Fibroblast of lung (primary cell): ENCODE data around the gene CDH1. TPM values are rescaled to one million over a fixed set of nuclear protein-coding genes. Genes with fewer than 3 reads are reported as not detected.

Experiments
- DNase-seq, 2 donors: peaks; one replicate each; pipeline versions ENCODE4 v3.0.0 to v3.0.0-alpha.2; 2010; ENCODE audit warnings: low read depth in 2 of 2
- H2AFZ ChIP-seq: 2 replicates; pipeline ENCODE4 v1.5.1; 2012; ENCODE audit warnings: low read length, control low read depth, inconsistent platforms
- H3K27ac ChIP-seq: 2 replicates; pipeline ENCODE4 v1.5.1; 2011; ENCODE audit warnings: low read length, control low read depth; ENCODE audit not compliant: insufficient read depth
- H3K27me3 ChIP-seq: 2 replicates; pipeline ENCODE4 v1.5.1; 2011; ENCODE audit warnings: mild to moderate bottlenecking, low read length; ENCODE audit not compliant: control insufficient read depth, insufficient read depth
- H3K36me3 ChIP-seq: 2 replicates; pipeline ENCODE4 v1.5.1; 2011; ENCODE audit warnings: low read length; ENCODE audit not compliant: control insufficient read depth, insufficient read depth
- H3K4me1 ChIP-seq: 2 replicates; pipeline ENCODE4 v1.5.1; 2011; ENCODE audit warnings: low read length; ENCODE audit not compliant: control insufficient read depth, insufficient read depth; ENCODE audit errors: extremely low read depth
- H3K4me2 ChIP-seq: 2 replicates; pipeline ENCODE4 v1.5.1; 2011; ENCODE audit warnings: low read length, control low read depth; ENCODE audit not compliant: insufficient read depth; ENCODE audit errors: extremely low read depth
- H3K4me3 ChIP-seq, 4 experiments: fragments of 200-600 bp in 1 of 4; sonication (generic) in 1 of 4; replicated peaks in 1 of 4; 2 replicates each; pipeline ENCODE4 v1.5.1; 2011 to 2016; ENCODE audit warnings: low read length in 4 of 4, low read depth in 3 of 4, mild to moderate bottlenecking in 3 of 4, control low read depth in 2 of 4, inconsistent platforms in 1 of 4, mixed read lengths in 1 of 4; ENCODE audit not compliant: insufficient read depth in 1 of 4; ENCODE audit errors: control extremely low read depth in 1 of 4
- H3K79me2 ChIP-seq: 2 replicates; pipeline ENCODE4 v1.5.1; 2012; ENCODE audit warnings: mild to moderate bottlenecking, low read length, inconsistent platforms; ENCODE audit not compliant: control insufficient read depth, insufficient read depth
- H3K9ac ChIP-seq: 2 replicates; pipeline ENCODE4 v1.5.1; 2011; ENCODE audit warnings: mild to moderate bottlenecking, low read length, control low read depth; ENCODE audit not compliant: insufficient read depth
- H3K9me3 ChIP-seq: 2 replicates; pipeline ENCODE4 v1.5.1; 2012; ENCODE audit warnings: low read depth, low read length; ENCODE audit not compliant: control insufficient read depth, insufficient read depth
- H4K20me1 ChIP-seq: 2 replicates; pipeline ENCODE4 v1.5.1; 2011; ENCODE audit warnings: low read length; ENCODE audit not compliant: control insufficient read depth, insufficient read depth; ENCODE audit errors: extremely low read depth
- EZH2 ChIP-seq: IDR thresholded peaks from 2 replicates; pipeline ENCODE4 v1.5.1; 2012; ENCODE audit warnings: low read length, control low read depth, mild to moderate bottlenecking; ENCODE audit errors: missing control alignments
- polyA plus RNA-seq, 2 donors: library from polyadenylated mRNA; depleted of rRNA in 1 of 2; stranded (reverse) in 1 of 2; unstranded in 1 of 2; fragments of >200 nt; gene quantifications; 2 replicates each; pipeline ENCODE4 v1.2.1, GENCODE V29; 2011 to 2012; ENCODE audit warnings: missing spikeins in 1 of 2
- total RNA-seq: library from RNA; depleted of rRNA; stranded (reverse); fragments of >200 nt; gene quantifications from 2 replicates; pipeline ENCODE4 v1.2.1, GENCODE V29; 2014
- TF ChIP-seq, protein P1 (sequence below), 2 donors: IDR thresholded peaks in 1 of 2; conservative IDR thresholded peaks in 1 of 2; 1 replicate in 1 of 2; 2 replicates in 1 of 2; pipeline ENCODE4 v1.5.1; 2011 to 2012; ENCODE audit warnings: low read length in 2 of 2, control low read depth in 1 of 2, inconsistent platforms in 1 of 2, low read depth in 1 of 2, mild to moderate bottlenecking in 1 of 2

CDH1 gene
- total and polyA plus RNA-seq, 2 donors (not counting 1 experiment from before 2014, with no cell fraction given) = 0.02 TPM; not detected in 1

DNA sequence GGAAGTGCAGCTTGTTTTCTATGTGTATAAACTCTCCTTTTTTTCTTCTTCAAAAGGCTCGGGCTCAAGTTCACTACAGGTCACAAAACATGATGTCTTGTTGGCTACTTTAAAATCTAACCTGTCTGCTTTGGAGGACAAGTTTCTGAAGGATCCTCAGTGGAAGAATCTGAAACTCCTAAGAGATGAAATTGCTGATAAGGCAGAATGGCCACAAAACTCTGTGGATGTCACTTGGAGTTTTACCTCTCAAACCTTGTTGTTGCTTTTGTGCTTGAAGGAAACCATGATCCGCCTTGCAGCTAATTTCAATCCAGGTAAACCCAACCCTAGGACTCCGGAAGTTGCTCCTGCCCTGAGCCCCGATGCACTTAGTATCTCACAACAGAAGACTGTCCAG lies 122.7 kb downstream of the CDH1 start:
- H3K4me3 ChIP-seq = no peak overlapping the region
- TF ChIP-seq, protein P1, sequence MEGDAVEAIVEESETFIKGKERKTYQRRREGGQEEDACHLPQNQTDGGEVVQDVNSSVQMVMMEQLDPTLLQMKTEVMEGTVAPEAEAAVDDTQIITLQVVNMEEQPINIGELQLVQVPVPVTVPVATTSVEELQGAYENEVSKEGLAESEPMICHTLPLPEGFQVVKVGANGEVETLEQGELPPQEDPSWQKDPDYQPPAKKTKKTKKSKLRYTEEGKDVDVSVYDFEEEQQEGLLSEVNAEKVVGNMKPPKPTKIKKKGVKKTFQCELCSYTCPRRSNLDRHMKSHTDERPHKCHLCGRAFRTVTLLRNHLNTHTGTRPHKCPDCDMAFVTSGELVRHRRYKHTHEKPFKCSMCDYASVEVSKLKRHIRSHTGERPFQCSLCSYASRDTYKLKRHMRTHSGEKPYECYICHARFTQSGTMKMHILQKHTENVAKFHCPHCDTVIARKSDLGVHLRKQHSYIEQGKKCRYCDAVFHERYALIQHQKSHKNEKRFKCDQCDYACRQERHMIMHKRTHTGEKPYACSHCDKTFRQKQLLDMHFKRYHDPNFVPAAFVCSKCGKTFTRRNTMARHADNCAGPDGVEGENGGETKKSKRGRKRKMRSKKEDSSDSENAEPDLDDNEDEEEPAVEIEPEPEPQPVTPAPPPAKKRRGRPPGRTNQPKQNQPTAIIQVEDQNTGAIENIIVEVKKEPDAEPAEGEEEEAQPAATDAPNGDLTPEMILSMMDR (conservative IDR thresholded peaks at IDR 0.05 in 1 of 2, IDR thresholded peaks at IDR 0.05 in 1 of 2; ENCODE audit: low read depth in 1 of 2, low read length in 2 of 2) = no peak
- TF ChIP-seq EZH2 = no peak
- DNase-seq = no peak
- no peak overlapping the region for H3K27ac ChIP-seq
- no peaks in the 10 kb centered on the region for H3K36me3 ChIP-seq
- no peak overlapping the region for H3K9ac ChIP-seq
- H3K79me2 ChIP-seq = no peaks in the 10 kb centered on the region
- H3K27me3 ChIP-seq = no peaks in the 10 kb centered on the region
- H3K4me2 ChIP-seq = no peak overlapping the region
- no peaks in the 10 kb centered on the region for H3K9me3 ChIP-seq
- H4K20me1 ChIP-seq = no peaks in the 10 kb centered on the region
- no peak overlapping the region for H2AFZ ChIP-seq
- no peaks in the 10 kb centered on the region for H3K4me1 ChIP-seq

DNA sequence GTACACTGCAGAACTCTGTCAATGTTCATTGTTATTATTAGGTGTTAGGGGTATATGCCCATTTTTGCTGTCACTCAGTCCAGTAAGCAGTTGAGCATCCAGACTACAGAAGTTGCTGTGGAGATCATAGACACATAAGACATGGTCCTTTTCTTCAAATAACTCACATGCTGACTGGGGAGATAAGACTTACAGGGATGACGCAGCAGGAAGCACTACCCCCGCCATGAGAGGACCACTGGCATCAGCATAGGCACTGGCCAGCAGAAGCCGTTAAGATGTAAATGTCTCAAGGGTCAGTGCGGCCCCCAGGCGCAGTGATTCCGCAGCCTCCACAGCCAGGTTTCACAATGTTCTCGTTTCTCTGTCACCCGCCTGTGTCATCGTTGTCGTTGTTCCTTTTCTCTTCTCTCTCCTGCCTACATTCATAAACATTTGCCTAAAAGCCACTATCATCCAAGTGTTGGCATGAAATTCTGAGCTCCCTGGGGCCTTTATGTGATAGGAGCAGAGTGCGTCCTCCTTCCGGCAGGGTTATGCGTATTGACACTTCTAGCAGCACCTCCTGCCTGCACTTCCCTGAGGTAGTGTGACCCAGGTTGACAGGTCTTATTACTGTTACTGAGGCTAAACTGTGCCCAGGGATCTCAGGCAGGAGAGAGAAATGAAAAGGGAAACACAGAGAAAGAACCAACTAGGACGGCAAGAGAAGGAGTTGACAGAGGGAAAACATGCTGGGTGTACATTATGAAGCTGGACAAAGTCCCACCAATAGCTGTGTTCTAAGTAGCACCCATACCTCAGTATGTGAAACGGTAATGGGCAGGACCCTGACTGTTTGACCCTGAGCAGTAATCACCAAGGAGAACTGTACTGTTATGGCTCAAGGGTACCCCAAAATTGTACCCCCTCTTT lies 124.1 kb downstream of the CDH1 start:
- Histone ChIP-seq H4K20me1 (no peaks in the 10 kb centered on the region), H3K27me3 (no peaks in the 10 kb centered on the region), H3K4me3 (no peak overlapping the region), H3K36me3 (no peaks in the 10 kb centered on the region), H3K79me2 (no peaks in the 10 kb centered on the region), H2AFZ (no peak overlapping the region), H3K9ac (no peak overlapping the region), H3K9me3 (no peaks in the 10 kb centered on the region), H3K27ac (no peak overlapping the region), H3K4me1 (no peaks in the 10 kb centered on the region), H3K4me2 (no peak overlapping the region)
- TF ChIP-seq, protein P1 (conservative IDR thresholded peaks at IDR 0.05 in 1 of 2, IDR thresholded peaks at IDR 0.05 in 1 of 2; ENCODE audit: low read depth in 1 of 2, low read length in 2 of 2) = no peak
- TF ChIP-seq EZH2 = no peak
- no peak for DNase-seq

DNA sequence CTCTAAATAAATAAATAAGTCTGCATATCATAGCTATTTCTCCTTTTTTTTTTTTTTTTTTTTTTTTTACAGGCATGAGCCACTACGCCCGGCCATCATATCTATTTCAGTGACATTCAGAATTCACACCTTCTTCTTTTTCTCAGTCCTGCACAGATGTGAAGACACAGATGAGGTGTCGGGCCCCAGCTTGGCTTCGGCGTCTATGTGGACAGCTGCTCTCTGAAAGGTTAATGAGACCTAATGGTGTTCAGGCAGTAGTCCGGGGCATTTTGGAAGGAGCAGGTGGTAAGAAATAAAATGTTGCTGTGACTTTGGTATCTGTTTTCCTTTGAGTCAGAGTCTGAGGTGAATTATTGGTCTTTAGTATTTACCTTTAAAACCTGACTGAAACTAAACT lies 129.8 kb downstream of the CDH1 start:
- no peak for TF ChIP-seq EZH2
- TF ChIP-seq, protein P1 (conservative IDR thresholded peaks at IDR 0.05 in 1 of 2, IDR thresholded peaks at IDR 0.05 in 1 of 2; ENCODE audit: low read depth in 1 of 2, low read length in 2 of 2) = no peak
- no peak overlapping the region for H3K4me3 ChIP-seq
- no peaks in the 10 kb centered on the region for H3K27me3 ChIP-seq
- no peak for DNase-seq
- no peaks in the 10 kb centered on the region for H3K9me3 ChIP-seq
- no peaks in the 10 kb centered on the region for H3K36me3 ChIP-seq
- H3K79me2 ChIP-seq = no peaks in the 10 kb centered on the region
- H4K20me1 ChIP-seq = no peaks in the 10 kb centered on the region
- no peaks in the 10 kb centered on the region for H3K4me1 ChIP-seq
- H3K27ac ChIP-seq = no peak overlapping the region
- H2AFZ ChIP-seq = no peak overlapping the region
- H3K9ac ChIP-seq = no peak overlapping the region
- no peak overlapping the region for H3K4me2 ChIP-seq
